HEK293 (cell line): ENCODE results near the gene TMCC1.

Experiments
- CTCF ChIA-PET: fragments of 350-600 bp; formaldehyde crosslinking; extraction: SDS; loops from one replicate; lab custom pipeline; 2021; ENCODE audit warnings: antibody characterized with exemption; lab: Yijun Ruan, JAX
- POLR2A ChIA-PET: fragments of 300-600 bp; formaldehyde crosslinking; extraction: SDS; loops from one replicate; lab custom pipeline; 2020; ENCODE audit warnings: antibody characterized with exemption, inconsistent platforms; lab: Yijun Ruan, JAX
- H3K27ac ChIP-seq: fragments of 200-500 bp; sonication (Bioruptor generic); 2 replicates; pipeline ENCODE4 v1.5.1; 2014; ENCODE audit warnings: low read depth, low read length, control low read depth, inconsistent platforms; ENCODE audit errors: extremely low read depth
- H3K36me3 ChIP-seq, 2 experiments: fragments of 200-500 bp in 1 of 2; sonication (Bioruptor generic) in 1 of 2; 1 replicate in 1 of 2; 2 replicates in 1 of 2; pipeline ENCODE4 v1.5.1; 2014 to 2017; ENCODE audit warnings: inconsistent platforms in 2 of 2, low read length in 2 of 2; ENCODE audit not compliant: control insufficient read depth in 2 of 2, insufficient read depth in 1 of 2
- H3K4me1 ChIP-seq: fragments of 200-500 bp; sonication (Bioruptor generic); 2 replicates; pipeline ENCODE4 v1.5.1; 2014; ENCODE audit warnings: mild to moderate bottlenecking, low read length, inconsistent platforms; ENCODE audit not compliant: control insufficient read depth, insufficient read depth
- H3K4me3 ChIP-seq: 2 replicates; pipeline ENCODE4 v1.5.1; 2011; ENCODE audit warnings: low read depth, mild to moderate bottlenecking, control low read depth, low read length, moderate library complexity
- H3K9me3 ChIP-seq: fragments of 200-500 bp; sonication (Bioruptor generic); 2 replicates; pipeline ENCODE4 v1.5.1; 2014; ENCODE audit warnings: low read depth, low read length, inconsistent platforms; ENCODE audit not compliant: control insufficient read depth, insufficient read depth
- BCL6B ChIP-seq: fragments of 450-650 bp; formaldehyde crosslinking; IDR thresholded peaks from 2 replicates; pipeline ENCODE4 v1.5.1; 2017; ENCODE audit warnings: missing biosample characterization, missing genetic modification characterization
- GLIS1 ChIP-seq: fragments of 450-650 bp; formaldehyde crosslinking; IDR thresholded peaks from 2 replicates; pipeline ENCODE4 v1.5.1; 2016; ENCODE audit warnings: missing biosample characterization, missing genetic modification characterization
- PRDM6 ChIP-seq: fragments of 450-650 bp; formaldehyde crosslinking; IDR thresholded peaks from 2 replicates; pipeline ENCODE4 v1.5.1; 2017; ENCODE audit warnings: missing biosample characterization, missing genetic modification characterization
- SALL2 ChIP-seq: fragments of 450-650 bp; formaldehyde crosslinking; IDR thresholded peaks from 2 replicates; pipeline ENCODE4 v1.5.0; 2017; ENCODE audit warnings: missing biosample characterization, mild to moderate bottlenecking, missing genetic modification characterization, borderline replicate concordance
- ZFP37 ChIP-seq: fragments of 450-650 bp; formaldehyde crosslinking; IDR thresholded peaks from 2 replicates; pipeline ENCODE4 v1.5.1; 2016; ENCODE audit warnings: missing biosample characterization, missing genetic modification characterization
- ZNF184 ChIP-seq: fragments of 450-650 bp; IDR thresholded peaks from 2 replicates; pipeline ENCODE4 v1.5.1; 2018; ENCODE audit warnings: missing biosample characterization, mild to moderate bottlenecking, missing genetic modification characterization
- ZNF223 ChIP-seq: fragments of 450-650 bp; formaldehyde crosslinking; IDR thresholded peaks from 2 replicates; pipeline ENCODE4 v1.5.1; 2016; ENCODE audit warnings: missing biosample characterization, missing genetic modification characterization
- ZNF248 ChIP-seq: fragments of 450-650 bp; formaldehyde crosslinking; IDR thresholded peaks from 2 replicates; pipeline ENCODE4 v1.5.1; 2017; ENCODE audit warnings: missing biosample characterization, missing genetic modification characterization
- ZNF274 ChIP-seq, 2 experiments: fragments of 200-500 bp in 1 of 2; fragments of 450-650 bp in 1 of 2; sonication (Bioruptor generic) in 1 of 2; formaldehyde crosslinking in 1 of 2; IDR thresholded peaks; 2 replicates each; pipeline versions ENCODE4 v1.5.1 to v1.6.1; 2014 to 2016; ENCODE audit warnings: borderline replicate concordance in 1 of 2, inconsistent platforms in 1 of 2, low read length in 1 of 2, missing biosample characterization in 1 of 2, missing genetic modification characterization in 1 of 2
- ZNF311 ChIP-seq: fragments of 450-650 bp; formaldehyde crosslinking; IDR thresholded peaks from 2 replicates; pipeline ENCODE4 v1.5.1; 2017; ENCODE audit warnings: missing biosample characterization, missing genetic modification characterization, borderline replicate concordance
- ZNF335 ChIP-seq: fragments of 450-650 bp; formaldehyde crosslinking; conservative IDR thresholded peaks from 2 replicates; pipeline ENCODE4 v1.5.1; 2016; ENCODE audit warnings: missing biosample characterization, missing genetic modification characterization
- ZNF48 ChIP-seq: fragments of 450-650 bp; formaldehyde crosslinking; IDR thresholded peaks from 2 replicates; pipeline ENCODE4 v1.5.1; 2016; ENCODE audit warnings: missing biosample characterization, missing genetic modification characterization
- ZNF548 ChIP-seq: fragments of 450-650 bp; formaldehyde crosslinking; IDR thresholded peaks from 2 replicates; pipeline ENCODE4 v1.5.1; 2016; ENCODE audit warnings: missing biosample characterization, missing genetic modification characterization
- ZNF549 ChIP-seq: fragments of 450-650 bp; IDR thresholded peaks from 2 replicates; pipeline ENCODE4 v1.5.1; 2018; ENCODE audit warnings: missing biosample characterization, missing genetic modification characterization, mild to moderate bottlenecking, inconsistent platforms, moderate library complexity
- ZNF555 ChIP-seq: fragments of 450-650 bp; formaldehyde crosslinking; conservative IDR thresholded peaks from 2 replicates; pipeline ENCODE4 v1.5.1; 2017; ENCODE audit warnings: missing biosample characterization, mild to moderate bottlenecking, missing genetic modification characterization, inconsistent platforms
- ZNF658 ChIP-seq: fragments of 450-650 bp; formaldehyde crosslinking; IDR thresholded peaks from 2 replicates; pipeline ENCODE4; 2016; ENCODE audit warnings: missing biosample characterization, missing genetic modification characterization
- ZNF792 ChIP-seq: fragments of 450-650 bp; formaldehyde crosslinking; IDR thresholded peaks from 2 replicates; pipeline ENCODE4 v1.5.1; 2016; ENCODE audit warnings: missing biosample characterization, missing genetic modification characterization
- ZNF837 ChIP-seq: fragments of 450-650 bp; formaldehyde crosslinking; IDR thresholded peaks from 2 replicates; pipeline ENCODE4 v1.5.1; 2016; ENCODE audit warnings: missing biosample characterization, missing genetic modification characterization
- ZSCAN16 ChIP-seq: fragments of 450-650 bp; formaldehyde crosslinking; IDR thresholded peaks from 2 replicates; pipeline ENCODE4 v1.5.1; 2016; ENCODE audit warnings: missing biosample characterization, missing genetic modification characterization

TMCC1 gene

GRCh38 chr3:129747992-129748391, 145.5 kb downstream of the TMCC1 start:
- Histone ChIP-seq H3K27ac (no peak overlapping the region), H3K4me1 (0 out of 2 replicates have a peak, but pooled peaks cover 3% of the 10 kb centered on the region), H3K4me3 (no peak overlapping the region), H3K36me3 (no peaks in the 10 kb centered on the region), H3K9me3 (no peaks in the 10 kb centered on the region)
- POLR2A ChIA-PET = no interaction called here
- CTCF ChIA-PET = no interaction called here
- no peak for TF ChIP-seq PRDM6 (tag by site-specific recombination)
- no peak for TF ChIP-seq ZNF549 (tag by site-specific recombination)
- TF ChIP-seq ZNF184 = no peak
- no peak for TF ChIP-seq ZNF274 (IDR thresholded peaks at IDR 0.05; ENCODE audit: low read length)
- no peak for TF ChIP-seq ZNF274 (tag by site-specific recombination; IDR thresholded peaks at IDR 0.05; ENCODE audit: borderline replicate concordance)
- TF ChIP-seq ZNF658 = no peak
- TF ChIP-seq ZNF248 (tag by site-specific recombination) = no peak
- TF ChIP-seq ZNF555 (tag by site-specific recombination) = no peak
- TF ChIP-seq ZNF335 (tag by site-specific recombination) = no peak
- TF ChIP-seq GLIS1 (tag by site-specific recombination) = no peak
- TF ChIP-seq ZNF837 (tag by site-specific recombination) = no peak
- no peak for TF ChIP-seq ZSCAN16
- TF ChIP-seq ZNF548 (tag by site-specific recombination) = no peak
- TF ChIP-seq SALL2 (tag by site-specific recombination) = no peak
- TF ChIP-seq ZNF311 (tag by site-specific recombination) = no peak
- TF ChIP-seq BCL6B (tag by site-specific recombination) = no peak
- TF ChIP-seq ZFP37 (tag by site-specific recombination) = no peak
- TF ChIP-seq ZNF48 = no peak
- no peak for TF ChIP-seq ZNF792 (tag by site-specific recombination)
- TF ChIP-seq, all 188 proteins: peak for 0

GRCh38 chr3:129747136-129747535, 146.4 kb downstream of the TMCC1 start:
- Histone ChIP-seq H3K27ac (no peak overlapping the region), H3K4me3 (no peak overlapping the region), H3K4me1 (0 out of 2 replicates have a peak, but pooled peaks cover 3% of the 10 kb centered on the region), H3K36me3 (no peaks in the 10 kb centered on the region), H3K9me3 (no peaks in the 10 kb centered on the region)
- POLR2A ChIA-PET = no interaction called here
- CTCF ChIA-PET = interaction anchor here (0.9 kb wide), 1 partner anchor 78 kb away, joined by 3 read pairs; no protein-coding TSS in a partner anchor
- TF ChIP-seq ZNF223 (tag by site-specific recombination) (no peak), ZNF184 (no peak), BCL6B (tag by site-specific recombination) (no peak)
- TF ChIP-seq, all 188 proteins: peak for 0
